NCI-H748 (cell line): ENCODE measurements around the gene AKAP6.

Experiments used
- DNase-seq: peaks from one replicate; lab custom pipeline; 2025; ENCODE audit not compliant: unreplicated experiment; lab: John Stamatoyannopoulos, UW

AKAP6 gene

DNA sequence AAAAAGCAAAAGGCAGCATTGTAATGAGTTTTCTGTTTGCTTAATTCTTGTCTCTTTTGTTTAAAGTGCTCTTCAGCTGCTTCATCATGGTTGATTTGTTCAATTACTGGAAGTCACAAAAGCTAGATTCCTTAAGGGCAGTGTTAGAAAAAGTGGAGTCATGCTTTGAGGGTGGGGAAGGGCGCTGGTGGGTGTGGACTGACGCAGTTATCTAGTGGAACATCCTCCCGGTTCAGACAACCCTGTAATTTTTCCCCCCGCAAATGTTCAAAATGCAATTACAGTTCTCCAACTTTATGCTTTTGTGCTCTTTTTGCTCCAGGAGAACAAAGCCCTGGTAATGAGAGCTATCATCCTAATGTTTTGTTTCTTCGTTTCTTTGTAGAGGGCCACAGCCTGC, 2.1 kb downstream of the AKAP6 start:
- peak; percentile 68 for DNase-seq

DNA sequence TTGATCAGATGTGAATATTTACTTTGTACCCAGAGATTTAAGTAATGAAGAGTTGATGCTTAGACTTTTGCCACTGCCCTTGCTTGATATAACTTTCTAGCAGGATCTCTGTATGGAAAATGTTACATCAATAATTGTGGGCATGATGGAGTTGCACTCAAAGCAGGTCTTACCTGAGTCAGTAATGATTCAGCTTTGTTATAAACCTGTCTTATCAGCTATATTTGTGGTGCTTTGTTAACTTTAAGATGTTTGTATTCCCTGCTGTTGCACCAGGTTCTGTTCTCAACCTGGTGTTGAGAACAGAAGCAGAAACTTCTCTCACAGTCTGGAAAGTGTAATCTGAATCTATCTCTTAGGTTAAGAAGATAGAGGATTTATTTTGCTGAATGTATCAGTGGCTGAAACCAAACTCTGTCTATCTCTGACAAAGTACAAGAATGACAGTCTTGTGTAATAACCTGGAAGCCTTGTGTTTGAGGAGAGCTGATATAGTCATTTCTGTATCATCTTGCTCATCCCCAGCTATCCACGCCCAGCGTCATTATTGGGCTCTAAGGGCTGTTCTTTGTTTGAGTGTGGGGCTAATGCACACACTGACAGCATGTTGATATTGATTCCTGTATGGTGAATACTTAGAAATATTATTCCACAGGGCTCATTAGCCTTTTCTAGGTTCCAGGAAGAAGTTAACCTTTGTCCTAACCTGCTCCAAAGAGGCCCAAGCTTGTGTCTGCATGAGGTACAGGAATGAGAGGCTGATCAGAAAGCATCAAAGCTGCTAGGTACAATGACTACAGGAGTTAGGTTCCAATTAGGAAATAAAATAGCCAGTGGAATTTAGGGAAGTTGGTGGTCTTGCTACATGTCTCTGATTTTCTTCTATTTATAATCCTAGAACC, 3.6 kb downstream of the AKAP6 start:
- peak; percentile 41 for DNase-seq

DNA sequence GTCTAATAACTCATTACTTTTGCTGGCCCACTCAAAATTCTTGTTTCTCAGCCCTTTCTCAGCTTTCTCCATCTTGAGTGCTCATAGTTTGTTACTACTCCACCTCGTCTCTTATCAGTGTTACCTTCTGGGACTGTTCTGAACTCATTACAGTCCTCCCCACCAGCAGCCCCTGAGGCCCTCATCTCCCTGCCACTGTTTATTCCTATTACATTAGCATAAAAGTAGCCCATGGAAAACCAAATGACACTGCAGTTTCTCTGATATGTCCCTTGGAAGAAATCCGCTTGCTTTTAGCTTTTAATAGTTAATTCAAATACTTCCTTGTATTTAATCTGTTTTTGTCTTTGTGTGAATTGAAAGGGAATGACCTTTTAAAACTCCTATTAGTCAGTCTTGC, 7.6 kb downstream of the AKAP6 start:
- DNase-seq = no peak

DNA sequence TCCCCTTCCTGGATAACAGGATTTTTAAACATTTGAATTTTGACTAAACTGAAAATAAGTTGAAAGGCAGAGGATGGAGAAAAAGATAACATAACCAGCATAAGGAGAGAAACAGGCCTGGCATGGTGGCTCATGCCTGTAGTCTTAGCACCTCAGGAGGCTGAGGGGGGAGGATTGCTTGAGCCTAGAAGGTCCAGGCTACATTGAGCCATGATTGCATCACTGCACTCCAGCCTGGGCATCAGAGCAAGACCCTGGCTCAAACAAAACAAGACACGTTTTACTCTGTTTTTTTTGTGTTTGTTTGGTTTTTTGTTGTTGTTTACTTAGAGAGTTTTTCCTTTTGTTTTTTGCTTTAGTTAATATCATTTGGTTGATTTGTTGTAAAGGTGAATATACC, 8.7 kb downstream of the AKAP6 start:
- no peak for DNase-seq

DNA sequence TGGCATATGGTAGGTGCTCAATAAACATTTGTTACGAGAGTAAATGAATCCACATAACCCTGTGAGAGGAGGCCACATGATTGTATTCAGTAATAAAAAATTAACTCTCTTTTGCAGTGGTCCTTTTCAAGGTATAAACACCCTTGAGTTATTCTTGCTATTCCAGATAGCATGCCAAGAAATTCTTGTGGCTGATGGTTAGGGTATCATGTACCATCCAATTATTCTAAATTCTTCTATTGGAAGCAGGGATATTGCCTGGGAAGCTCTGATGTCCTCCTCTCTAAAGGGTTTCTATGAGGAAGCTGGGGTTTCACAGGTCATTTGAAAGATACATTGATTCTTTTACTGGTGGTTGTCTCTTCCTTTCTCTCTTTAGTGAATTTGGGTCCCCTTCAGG, 10.1 kb downstream of the AKAP6 start:
- no peak for DNase-seq

DNA sequence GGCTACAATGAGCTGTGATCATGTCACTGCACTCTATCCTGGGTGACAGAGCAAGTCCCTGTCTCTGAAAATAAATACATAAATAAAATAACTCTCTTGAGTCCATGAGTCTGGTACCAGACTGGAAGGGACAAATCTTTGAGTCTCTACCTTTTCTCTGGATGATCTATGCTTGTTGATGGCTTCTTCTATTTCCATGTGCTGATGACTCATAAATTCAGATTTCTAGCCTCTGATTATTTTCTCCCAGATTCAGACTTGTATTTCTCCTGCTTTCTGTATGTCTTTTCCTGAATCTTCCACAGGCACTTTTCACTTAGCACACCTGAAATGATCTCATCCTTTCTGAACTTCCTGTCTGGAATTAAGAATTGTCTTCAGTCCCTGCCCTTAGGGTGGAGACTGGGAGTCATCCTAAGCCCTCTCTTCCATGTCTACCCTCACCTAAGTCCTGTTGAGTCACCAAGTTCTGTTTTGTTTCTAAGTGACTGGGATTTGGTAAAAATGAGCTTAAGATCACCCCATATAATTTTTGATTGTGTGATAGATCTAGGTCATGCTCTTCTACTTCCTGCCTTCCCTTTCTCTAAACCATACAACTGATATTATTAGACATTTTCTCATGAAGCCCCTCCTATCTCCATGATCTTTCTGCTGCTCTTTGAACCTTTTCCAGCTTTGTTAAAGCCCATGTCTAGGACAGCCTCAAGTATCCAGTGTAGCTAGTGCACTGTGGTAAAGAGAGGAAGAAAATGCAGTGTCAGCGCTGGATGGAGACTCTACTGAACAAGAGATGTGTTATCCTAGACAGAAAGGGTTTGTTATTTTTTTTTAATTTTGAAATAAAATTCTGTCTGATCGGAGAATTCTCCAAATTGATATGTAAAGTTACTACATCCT, 13.1 kb downstream of the AKAP6 start:
- DNase-seq = no peak

DNA sequence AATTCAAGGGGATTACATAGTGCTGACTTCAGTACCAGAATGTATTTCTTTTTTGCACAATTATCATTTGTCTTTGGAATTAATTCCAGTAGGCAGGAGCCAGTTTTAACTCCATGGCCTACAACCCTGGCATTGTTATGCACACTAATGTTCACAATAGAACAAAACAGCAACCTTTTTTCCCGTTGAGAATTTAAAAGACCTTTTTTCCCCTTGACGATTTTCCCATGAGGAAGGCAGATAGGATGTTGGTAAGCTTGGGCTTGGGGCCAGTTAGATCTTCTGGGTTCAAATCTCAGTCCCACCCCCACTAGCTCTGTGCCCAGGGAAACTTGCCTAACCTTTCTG, 13.7 kb downstream of the AKAP6 start:
- no peak for DNase-seq

DNA sequence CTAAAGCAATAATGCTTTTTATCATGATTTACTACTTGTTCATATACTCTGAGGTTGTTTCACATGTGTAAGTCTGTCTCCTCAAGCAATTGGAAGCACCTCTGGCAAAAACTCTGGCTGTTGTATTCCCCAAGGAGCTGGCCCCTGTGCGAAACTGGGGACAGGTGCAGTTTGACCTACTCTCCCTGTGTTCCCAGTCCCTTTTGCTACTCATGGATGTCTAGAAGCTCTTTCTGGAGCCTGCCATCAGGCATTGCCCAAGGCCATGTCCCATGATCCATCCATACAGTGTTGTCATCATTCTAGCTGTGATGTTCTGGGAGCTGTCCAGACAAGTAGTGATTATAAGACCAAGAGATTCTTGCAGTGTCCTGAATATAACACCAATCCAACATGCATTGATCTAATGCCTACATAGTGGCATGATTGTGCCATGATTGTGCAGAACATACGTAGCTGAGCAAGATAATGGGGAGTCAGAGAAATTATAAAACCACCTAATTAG, 14.9 kb downstream of the AKAP6 start:
- no peak for DNase-seq

DNA sequence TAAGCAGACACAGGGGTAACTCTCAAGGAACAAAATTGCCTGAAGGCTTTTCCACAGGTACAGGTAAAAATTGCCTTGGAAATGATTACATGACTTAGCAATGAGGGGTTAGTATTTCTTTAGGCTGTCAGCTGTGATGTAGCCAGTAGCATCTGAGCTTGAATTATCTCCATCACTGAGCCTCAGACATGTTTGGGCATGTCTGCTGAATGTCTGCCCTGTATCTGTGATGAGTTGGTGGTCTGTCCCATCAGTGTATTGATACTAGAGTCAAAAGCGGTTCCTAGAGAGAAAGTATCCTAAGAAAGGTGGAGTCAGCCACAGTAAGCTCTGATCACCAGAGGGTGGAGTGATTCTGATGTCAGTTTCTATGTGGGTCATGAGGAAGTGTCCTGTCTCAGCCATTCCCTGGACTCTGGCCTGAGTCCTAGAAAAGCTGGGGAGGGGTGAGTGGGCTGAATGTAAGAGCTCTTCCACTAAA, 16.3 kb downstream of the AKAP6 start:
- DNase-seq = no peak

DNA sequence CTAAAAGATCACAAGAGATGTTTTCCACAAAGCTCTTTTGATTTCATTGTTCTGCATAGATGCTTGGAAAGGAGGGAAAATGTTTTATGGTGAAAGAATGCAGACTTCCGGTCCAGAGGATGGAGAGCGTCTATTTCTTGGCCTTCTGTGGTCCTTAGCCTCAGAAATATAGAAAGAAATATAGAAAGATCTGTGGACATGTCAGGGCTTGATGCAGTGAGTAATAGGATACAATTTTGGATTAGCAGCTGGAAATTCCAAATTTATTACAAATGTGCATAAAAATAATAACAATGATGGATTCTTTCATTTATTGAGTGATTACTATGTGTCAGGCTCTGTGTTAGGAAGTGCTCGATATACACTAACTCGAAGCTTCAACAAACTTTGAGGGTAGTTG, 20.2 kb downstream of the AKAP6 start:
- DNase-seq = no peak

DNA sequence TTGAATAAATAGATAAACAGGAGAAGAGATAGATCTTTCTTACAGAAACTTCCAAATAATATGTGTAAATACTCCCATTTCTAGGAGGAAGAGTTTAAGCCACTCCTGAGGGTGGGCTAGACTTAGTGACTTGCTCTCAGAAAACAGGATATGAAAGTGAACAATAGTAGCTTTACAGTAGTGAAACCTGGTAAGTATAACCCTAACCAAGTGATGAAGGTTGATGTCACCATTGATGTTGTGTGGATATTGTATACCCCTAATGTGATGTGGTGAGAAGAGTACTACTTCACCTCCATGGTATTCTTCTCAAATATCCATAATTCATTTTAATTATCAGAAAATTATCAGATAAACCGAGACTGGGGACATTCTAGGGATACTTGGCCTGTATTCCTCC, 20.9 kb downstream of the AKAP6 start:
- no peak for DNase-seq

DNA sequence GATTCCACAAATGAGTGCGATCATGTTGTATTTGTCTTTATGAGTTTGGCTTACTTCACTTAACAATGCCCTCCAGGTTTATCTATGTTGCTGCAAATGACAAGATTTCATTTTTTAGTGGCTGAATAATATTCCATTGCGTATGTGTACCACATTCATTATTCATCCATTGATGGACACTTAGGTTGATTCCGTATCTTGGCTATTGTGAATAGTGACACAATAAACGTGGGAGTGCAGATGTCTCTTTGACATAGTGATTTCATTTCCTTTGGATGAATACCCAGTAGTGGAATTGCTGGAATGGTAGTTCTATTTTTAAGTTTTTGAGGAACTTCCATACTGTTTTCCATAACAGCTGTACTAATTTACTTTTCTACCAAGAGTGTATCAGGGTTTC, 23.5 kb downstream of the AKAP6 start:
- no peak for DNase-seq

DNA sequence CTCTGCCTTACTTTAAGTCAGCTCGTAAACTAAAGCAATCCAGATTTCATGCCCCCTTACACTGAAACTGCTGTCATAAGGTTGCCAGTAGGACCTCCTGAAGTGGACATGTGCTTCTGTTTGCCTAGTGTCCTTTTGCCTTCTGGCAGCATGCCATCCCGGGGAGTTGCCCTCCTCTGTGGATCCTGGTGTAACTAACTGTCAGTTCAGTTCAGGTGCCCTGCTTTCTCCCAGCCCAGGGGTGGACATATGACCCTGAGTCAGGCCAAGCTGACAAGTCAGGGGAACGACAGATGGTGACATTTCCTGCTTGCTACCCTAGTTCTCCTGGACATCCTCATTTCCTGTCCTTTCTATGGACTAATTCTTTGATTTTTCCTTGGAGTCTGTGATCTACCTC, 25.6 kb downstream of the AKAP6 start:
- peak; percentile 45 for DNase-seq

DNA sequence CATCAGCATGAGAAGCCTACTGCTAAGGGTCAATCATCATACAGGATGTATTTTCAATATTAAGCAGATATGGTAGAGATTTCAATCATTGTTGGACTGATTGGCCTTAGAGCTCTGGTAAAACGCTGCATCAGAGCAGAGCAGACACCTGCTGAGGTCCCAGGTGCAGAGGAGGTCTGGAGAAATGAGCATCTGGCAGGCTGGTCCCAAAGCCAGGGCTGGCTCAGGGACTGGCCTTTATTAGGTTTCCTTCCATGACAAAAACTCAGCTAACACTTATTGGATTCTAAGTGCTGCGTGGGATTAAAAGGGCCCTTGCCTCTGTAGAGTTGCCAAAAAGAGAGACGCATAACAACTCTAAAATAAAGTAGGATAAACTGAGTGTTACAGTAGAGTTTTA, 29.7 kb downstream of the AKAP6 start:
- DNase-seq = no peak

DNA sequence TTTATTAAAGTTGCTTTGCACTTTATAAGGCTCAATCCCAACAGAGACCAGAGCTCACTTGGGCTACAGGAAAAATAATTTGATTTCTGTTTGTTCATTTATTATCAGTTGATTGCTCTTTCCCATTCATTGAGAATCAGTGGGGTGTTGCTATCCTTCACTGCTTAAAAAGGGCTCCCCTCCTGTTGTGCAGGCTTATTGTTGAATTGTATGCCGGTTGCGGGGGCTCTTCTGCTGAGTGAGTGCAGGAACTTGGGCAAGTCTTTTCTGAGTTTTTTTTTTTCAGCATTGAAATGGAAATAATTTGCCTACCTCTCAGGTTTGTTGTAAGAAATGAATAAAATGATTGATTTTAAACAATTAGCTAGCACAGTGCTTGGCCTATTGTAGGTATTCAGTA, 32.6 kb downstream of the AKAP6 start:
- no peak for DNase-seq

DNA sequence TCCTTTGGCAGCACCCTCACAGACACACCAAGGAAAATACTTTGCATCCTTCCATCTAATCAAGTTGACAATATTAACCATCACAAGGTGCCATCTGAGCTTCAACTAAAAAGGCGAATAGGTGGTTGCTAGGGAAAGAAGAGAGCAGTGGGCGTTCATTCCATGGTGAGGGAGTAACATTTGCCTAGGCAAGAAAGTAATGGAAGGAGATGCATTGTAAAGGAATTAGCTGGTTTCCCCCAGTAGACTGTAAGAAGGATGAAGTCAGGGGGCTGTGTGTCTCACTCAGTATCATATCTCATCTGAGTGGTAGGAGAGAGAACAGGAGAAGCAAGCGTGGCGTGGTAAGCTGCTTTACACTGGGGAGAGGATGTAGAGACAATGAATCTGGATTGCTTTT, 34.7 kb downstream of the AKAP6 start:
- DNase-seq = no peak

DNA sequence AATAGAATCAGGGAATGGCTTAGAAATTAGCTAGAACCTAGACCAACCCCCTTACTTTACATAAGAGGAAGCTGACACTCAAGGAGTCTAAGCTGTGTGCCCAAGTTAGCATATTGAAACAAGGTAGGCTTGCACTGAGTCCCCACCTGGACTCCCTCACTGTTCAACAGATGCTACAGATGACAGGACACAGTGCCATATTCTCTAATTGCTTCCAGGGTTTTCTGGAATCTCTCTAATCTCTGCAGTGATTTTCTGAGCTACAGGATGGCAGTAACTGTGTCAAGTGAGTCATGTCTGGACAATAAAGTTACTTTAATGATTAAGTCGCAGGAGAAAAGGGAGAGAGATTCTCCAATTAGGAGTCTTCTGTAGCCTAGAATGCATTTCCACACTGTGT, 35.8 kb downstream of the AKAP6 start:
- DNase-seq = no peak

DNA sequence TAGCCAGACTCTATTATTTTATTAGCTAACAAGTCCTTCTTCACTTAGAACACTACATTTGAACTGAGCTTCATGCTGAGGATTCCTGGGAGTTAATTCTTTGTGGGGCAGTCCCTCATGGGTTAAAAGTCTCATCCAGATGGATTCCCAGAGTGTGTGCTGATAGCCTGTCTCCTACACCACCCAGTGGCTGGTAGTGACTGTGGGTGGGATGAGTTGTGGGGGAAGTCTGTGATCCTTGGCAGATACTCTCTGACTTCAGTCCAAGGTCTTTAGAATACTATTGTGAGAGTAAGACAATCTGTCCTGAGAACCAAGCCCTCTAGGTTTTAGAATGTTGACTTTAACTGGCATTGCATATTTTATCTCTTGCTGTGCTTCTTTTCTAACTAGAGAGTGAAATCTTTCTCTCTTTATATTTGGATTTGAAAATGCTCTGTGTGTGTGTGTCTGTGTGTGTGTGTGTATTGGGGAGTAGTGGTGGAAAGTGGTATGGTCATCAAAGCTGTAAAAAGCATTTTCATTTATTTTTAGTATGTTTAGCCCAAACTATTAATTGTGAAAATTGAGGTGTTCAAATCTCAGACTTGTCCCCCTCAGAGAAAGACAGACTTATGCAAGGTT, 37.3 kb downstream of the AKAP6 start:
- DNase-seq = peak; percentile 9

DNA sequence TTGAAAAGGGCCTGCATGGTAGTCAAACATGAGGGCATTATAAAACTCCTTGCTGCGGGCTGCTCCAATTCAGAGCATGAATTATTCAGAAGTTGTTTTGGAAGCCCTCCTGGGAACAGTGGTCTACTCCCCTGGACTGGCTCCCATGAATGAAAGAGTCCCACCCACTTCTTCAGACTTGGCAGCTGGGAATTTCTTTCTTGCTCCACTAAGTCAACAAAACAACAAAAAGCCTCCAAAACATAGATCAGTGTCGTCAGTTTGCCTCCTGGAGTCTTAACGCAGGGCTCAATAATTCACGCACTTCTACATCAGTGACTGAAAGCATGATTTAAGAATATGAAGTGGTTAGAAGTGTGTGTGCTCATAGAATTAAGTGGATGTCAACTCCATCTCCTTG, 37.9 kb downstream of the AKAP6 start:
- peak; percentile 20 for DNase-seq

DNA sequence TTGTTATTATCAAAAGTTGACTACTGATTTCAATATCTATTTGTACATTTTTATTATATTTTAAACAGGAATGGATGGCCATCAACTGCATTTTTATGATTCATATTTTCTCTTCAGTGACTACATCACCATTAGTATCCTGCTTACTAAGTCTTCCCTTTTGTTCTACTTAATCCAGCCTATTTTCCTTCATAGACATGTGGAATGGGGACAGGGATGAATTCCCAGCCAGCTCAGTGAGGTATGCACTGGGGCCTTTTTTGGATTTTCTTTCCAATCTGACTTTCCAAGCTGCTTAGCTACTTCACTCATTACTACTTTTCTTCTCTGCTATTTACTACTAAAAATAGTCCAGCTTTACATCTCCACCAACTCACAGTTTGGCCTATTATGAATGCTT, 38.4 kb downstream of the AKAP6 start:
- no peak for DNase-seq

DNA sequence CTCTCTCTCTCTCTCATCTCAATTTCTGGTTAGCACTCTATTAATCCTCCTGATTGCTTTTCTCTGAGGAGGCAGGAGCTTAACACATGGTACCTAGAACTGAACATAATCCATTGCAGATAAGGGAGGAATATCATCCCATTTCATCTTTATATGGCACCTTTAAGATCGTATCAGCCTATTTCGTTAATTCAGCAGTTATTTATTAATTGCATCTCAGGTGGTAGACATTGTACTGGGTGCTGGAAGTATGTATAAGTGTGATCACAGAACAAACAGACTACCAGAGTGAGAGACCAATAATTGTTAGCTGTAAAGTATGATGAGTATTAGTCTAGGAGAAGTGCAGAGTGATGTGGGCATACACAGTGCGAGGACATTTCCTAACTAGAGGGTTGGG, 39.0 kb downstream of the AKAP6 start:
- DNase-seq = no peak
